ENCODE results near the gene LAMA4. TPM values are rescaled to one million over a fixed set of nuclear protein-coding genes. Genes with fewer than 3 reads are reported as not detected.

The LAMA4 gene
- polyA plus RNA-seq, 2 donors: 10.9 to 13.6 TPM

DNA sequence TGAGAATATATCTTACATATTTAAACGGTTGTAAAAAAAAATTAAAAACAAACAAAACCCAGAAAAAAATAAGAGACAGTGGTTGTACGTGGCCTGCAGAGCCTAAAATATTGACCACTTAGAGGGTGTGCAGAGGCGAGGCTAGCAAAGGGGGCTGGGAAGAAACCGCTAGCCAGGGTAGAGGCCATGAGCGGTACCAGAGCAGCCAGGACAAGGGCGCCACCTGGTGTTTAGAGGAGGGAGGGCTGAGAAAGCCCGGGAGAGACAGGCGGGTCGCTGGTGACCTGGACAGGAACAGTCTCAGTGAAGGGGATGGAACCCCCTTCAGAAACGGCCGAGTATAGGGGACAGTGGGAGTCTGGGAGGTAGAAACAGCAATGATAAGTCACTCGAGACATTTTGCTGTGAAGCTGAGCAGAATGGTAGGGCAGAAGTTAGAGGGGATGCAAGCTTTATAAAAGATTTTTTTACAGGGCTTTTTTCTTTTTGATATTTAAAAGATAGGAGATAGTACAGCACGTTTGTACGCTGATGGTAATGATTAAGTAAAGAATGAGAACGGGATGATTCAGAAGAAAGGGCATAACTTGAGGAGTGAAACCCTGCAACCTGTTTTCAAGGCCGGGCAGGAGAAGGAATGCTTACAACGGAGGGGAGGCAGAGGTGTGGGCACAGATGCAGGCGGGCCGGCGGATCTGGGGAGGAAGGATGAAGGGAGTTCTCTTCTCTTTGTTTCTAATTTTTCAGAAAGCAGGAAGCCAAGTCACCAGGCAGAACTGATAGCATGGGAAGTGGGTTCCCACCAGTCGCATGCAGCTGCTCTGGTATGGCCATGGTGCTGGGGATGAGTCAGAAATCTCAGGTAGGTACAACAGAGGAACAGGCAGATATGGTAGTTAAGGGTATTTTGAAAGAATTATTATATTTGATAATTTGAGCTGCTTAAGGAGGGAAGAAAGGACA, 90.8 kb downstream of the LAMA4 start:
- Histone ChIP-seq H3K9me3 (ENCODE audit: control insufficient read depth in 2 of 2, insufficient read depth in 1 of 2, low read depth in 1 of 2, low read length in 1 of 2) (no peaks in the 10 kb centered on the region), H3K36me3 (ENCODE audit: control insufficient read depth in 2 of 2, insufficient read depth in 2 of 2, low read length in 1 of 2) (no peaks in the 10 kb centered on the region), H3K4me3 (ENCODE audit: low read depth in 1 of 2, low read length in 2 of 2) (no peak overlapping the region), H3K27me3 (ENCODE audit: control insufficient read depth in 1 of 2, insufficient read depth in 2 of 2, low read length in 2 of 2) (no peaks in the 10 kb centered on the region), H3K4me1 (ENCODE audit: control insufficient read depth in 2 of 2, insufficient read depth in 2 of 2, low read length in 1 of 2) (no peaks in the 10 kb centered on the region), H3K27ac (ENCODE audit: low read depth in 2 of 2, low read length in 1 of 2) (no peak overlapping the region)
- 37 to 52% methylated on average over 21 of the region's 21 CpGs for WGBS, 2 donors

DNA sequence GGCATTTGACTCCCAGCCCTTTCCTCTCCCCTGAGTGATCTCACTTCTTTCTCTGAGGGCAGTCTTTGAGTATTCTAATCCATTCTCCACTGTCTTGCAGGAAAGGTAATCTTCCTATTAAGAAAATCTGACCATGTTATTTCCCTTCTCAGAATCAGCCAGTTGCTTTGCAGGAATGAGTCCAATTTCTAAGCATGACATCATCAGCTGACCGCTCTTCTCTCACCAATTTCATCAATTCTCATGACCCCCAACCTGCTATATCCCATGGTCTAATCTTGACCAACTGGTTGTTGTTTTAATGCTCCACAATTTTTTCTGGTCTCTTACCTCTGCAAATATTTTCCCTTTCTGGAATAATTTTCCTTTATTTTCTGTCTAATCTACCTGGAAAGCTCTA, 93.6 kb downstream of the LAMA4 start:
- no peaks in the 10 kb centered on the region for H3K36me3 ChIP-seq (ENCODE audit: control insufficient read depth in 2 of 2, insufficient read depth in 2 of 2, low read length in 1 of 2)

DNA sequence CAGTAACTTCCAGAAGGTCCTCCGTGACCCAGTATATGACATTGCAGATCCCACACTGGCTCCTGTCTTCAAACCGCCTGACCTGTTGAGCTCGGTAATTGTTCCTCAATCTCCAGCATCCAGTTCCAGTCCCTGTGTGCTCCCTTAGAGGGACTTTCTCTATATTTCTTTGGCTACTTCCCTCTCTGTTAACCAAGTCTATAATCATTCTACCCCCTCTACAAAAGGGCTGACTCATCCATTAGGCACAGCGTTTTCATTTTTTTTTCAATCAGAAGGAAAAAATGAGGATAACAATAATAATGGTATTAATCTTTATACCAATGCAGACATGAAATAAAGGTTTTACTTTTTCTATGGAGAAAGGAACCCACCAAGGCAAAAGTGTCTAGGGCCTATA, 97.7 kb downstream of the LAMA4 start:
- no peak overlapping the region for H3K4me3 ChIP-seq (ENCODE audit: low read depth in 1 of 2, low read length in 2 of 2)
- H3K4me1 ChIP-seq (ENCODE audit: control insufficient read depth in 2 of 2, insufficient read depth in 2 of 2, low read length in 1 of 2): no peaks in the 10 kb centered on the region
- no peaks in the 10 kb centered on the region for H3K9me3 ChIP-seq (ENCODE audit: control insufficient read depth in 2 of 2, insufficient read depth in 1 of 2, low read depth in 1 of 2, low read length in 1 of 2)
- no peaks in the 10 kb centered on the region for H3K36me3 ChIP-seq (ENCODE audit: control insufficient read depth in 2 of 2, insufficient read depth in 2 of 2, low read length in 1 of 2)
- no peaks in the 10 kb centered on the region for H3K27me3 ChIP-seq (ENCODE audit: control insufficient read depth in 1 of 2, insufficient read depth in 2 of 2, low read length in 2 of 2)
- H3K27ac ChIP-seq (ENCODE audit: low read depth in 2 of 2, low read length in 1 of 2): no peak overlapping the region
- WGBS, 2 donors: 81 to 86% methylated on average over 4 of the region's 4 CpGs

More for the DNA sequence above, 93.6 kb downstream of the LAMA4 start:
- no peaks in the 10 kb centered on the region for H3K9me3 ChIP-seq (ENCODE audit: control insufficient read depth in 2 of 2, insufficient read depth in 1 of 2, low read depth in 1 of 2, low read length in 1 of 2)
- H3K27me3 ChIP-seq (ENCODE audit: control insufficient read depth in 1 of 2, insufficient read depth in 2 of 2, low read length in 2 of 2): no peaks in the 10 kb centered on the region
- 89 to 94% methylated on average over 1 of the region's 1 CpG for WGBS, 2 donors
- H3K4me3 ChIP-seq (ENCODE audit: low read depth in 1 of 2, low read length in 2 of 2): no peak overlapping the region
- no peak overlapping the region for H3K27ac ChIP-seq (ENCODE audit: low read depth in 2 of 2, low read length in 1 of 2)
- H3K4me1 ChIP-seq (ENCODE audit: control insufficient read depth in 2 of 2, insufficient read depth in 2 of 2, low read length in 1 of 2): no peaks in the 10 kb centered on the region

DNA sequence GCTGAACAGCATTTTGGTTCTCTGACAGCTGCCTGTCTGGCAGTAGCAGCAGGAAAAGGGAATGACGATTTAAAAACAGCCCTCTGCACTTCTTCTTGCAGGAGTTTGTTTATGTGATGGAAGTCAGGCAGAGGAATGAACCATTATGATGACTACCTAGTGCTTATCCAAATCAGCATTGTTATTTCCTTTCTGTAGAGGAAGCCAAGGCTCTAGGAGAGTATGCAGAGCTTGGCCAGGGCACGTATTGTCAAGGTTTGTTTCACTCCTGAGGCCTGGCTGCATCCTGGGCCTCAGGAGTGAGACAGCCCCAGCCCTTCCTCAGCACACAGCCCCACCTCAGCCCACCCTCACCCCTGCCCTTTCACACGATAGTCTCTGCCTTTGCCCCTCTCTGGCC, 98.5 kb downstream of the LAMA4 start:
- Histone ChIP-seq H3K27ac (ENCODE audit: low read depth in 2 of 2, low read length in 1 of 2) (peak overlapping the region; percentile 0 to 7), H3K4me3 (ENCODE audit: low read depth in 1 of 2, low read length in 2 of 2) (no peak overlapping the region), H3K36me3 (ENCODE audit: control insufficient read depth in 2 of 2, insufficient read depth in 2 of 2, low read length in 1 of 2) (no peaks in the 10 kb centered on the region), H3K4me1 (ENCODE audit: control insufficient read depth in 2 of 2, insufficient read depth in 2 of 2, low read length in 1 of 2) (no peaks in the 10 kb centered on the region), H3K27me3 (ENCODE audit: control insufficient read depth in 1 of 2, insufficient read depth in 2 of 2, low read length in 2 of 2) (no peaks in the 10 kb centered on the region), H3K9me3 (ENCODE audit: control insufficient read depth in 2 of 2, insufficient read depth in 1 of 2, low read depth in 1 of 2, low read length in 1 of 2) (no peaks in the 10 kb centered on the region)
- 53 to 56% methylated on average over 3 of the region's 3 CpGs for WGBS, 2 donors

DNA sequence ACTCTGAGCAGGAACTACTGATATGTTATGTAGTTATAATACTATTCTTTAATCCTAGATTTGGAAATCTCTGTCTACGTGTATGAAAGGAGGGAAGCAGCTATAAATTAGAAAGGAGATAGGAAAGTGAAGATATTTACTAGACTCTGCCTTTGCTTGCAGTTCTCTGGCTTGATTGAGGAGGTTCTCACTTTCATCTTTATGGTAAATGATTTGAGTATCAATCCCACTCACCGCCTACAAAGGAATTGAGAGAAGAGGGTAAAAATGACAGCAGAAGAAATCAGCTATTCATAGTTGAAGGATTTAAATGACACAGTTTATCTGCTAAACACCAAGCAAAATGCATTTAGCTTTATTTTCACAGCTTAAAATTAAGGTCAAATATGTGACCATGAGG, 99.7 kb downstream of the LAMA4 start:
- Histone ChIP-seq H3K9me3 (ENCODE audit: control insufficient read depth in 2 of 2, insufficient read depth in 1 of 2, low read depth in 1 of 2, low read length in 1 of 2) (no peaks in the 10 kb centered on the region), H3K27ac (ENCODE audit: low read depth in 2 of 2, low read length in 1 of 2) (no peak overlapping the region), H3K4me1 (ENCODE audit: control insufficient read depth in 2 of 2, insufficient read depth in 2 of 2, low read length in 1 of 2) (no peaks in the 10 kb centered on the region), H3K36me3 (ENCODE audit: control insufficient read depth in 2 of 2, insufficient read depth in 2 of 2, low read length in 1 of 2) (no peaks in the 10 kb centered on the region), H3K4me3 (ENCODE audit: low read depth in 1 of 2, low read length in 2 of 2) (no peak overlapping the region), H3K27me3 (ENCODE audit: control insufficient read depth in 1 of 2, insufficient read depth in 2 of 2, low read length in 2 of 2) (no peaks in the 10 kb centered on the region)
- WGBS, 2 donors: 85 to 87% methylated on average over 2 of the region's 2 CpGs

DNA sequence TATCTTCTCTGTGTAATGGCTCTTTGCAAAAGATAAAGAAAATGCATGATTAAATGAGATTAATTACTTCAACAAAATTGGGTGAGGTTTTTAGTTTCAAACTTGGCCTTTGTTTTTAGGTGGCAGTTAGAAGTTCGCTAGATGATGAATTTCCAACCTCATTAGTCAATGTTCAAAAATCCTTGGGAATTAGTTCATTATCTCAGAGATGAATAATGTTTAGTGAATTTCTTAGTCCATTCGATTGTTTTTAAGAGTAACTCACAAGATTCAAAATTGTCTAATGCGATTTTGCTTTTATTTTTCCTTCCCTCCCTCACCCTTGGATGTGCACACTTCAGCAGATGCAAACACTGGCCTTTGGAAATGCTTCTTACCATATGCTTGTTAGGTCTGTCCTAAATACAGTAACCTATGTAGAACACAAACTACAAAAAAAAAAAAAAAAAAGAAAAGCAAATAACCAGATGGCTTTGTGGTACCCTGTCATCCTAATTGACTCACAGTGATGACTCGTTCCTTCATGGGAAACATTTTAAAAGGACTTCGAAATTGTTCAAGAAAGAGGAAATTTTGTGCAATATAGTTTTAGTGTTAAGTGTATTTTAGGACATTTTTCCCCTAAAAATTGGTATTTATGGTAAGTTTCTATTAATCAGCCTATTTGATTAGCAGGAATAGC, 100.3 kb downstream of the LAMA4 start:
- no peaks in the 10 kb centered on the region for H3K9me3 ChIP-seq (ENCODE audit: control insufficient read depth in 2 of 2, insufficient read depth in 1 of 2, low read depth in 1 of 2, low read length in 1 of 2)
- H3K4me1 ChIP-seq (ENCODE audit: control insufficient read depth in 2 of 2, insufficient read depth in 2 of 2, low read length in 1 of 2): no peaks in the 10 kb centered on the region
- H3K27me3 ChIP-seq (ENCODE audit: control insufficient read depth in 1 of 2, insufficient read depth in 2 of 2, low read length in 2 of 2): no peaks in the 10 kb centered on the region
- no peak overlapping the region for H3K4me3 ChIP-seq (ENCODE audit: low read depth in 1 of 2, low read length in 2 of 2)
- 56 to 57% methylated on average over 5 of the region's 5 CpGs for WGBS, 2 donors
- H3K27ac ChIP-seq (ENCODE audit: low read depth in 2 of 2, low read length in 1 of 2): no peak overlapping the region
- H3K36me3 ChIP-seq (ENCODE audit: control insufficient read depth in 2 of 2, insufficient read depth in 2 of 2, low read length in 1 of 2): no peaks in the 10 kb centered on the region

DNA sequence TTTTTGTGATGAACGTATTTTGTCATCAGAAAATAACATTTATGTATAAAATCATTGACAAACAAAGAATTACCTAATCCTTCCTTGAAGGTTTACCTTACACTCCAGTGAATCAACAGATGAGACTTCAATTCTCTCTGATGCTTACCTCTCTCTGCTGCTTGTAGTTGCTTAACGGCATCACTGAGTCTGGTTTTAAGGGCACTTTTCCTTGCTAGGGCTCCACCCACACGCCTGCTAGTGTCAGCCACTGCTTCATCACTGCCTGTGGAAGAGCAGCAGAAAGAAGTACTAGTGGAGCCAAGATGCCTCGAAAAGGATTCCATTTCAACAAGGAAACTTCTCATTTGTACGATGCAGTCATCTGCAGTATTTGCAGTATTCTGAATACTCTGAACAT, 104.0 kb downstream of the LAMA4 start:
- no peaks in the 10 kb centered on the region for H3K4me1 ChIP-seq (ENCODE audit: control insufficient read depth in 2 of 2, insufficient read depth in 2 of 2, low read length in 1 of 2)
- WGBS, 2 donors: 52 to 62% methylated on average over 5 of the region's 5 CpGs
- H3K9me3 ChIP-seq (ENCODE audit: control insufficient read depth in 2 of 2, insufficient read depth in 1 of 2, low read depth in 1 of 2, low read length in 1 of 2): no peaks in the 10 kb centered on the region
- H3K4me3 ChIP-seq (ENCODE audit: low read depth in 1 of 2, low read length in 2 of 2): no peak overlapping the region
- no peaks in the 10 kb centered on the region for H3K27me3 ChIP-seq (ENCODE audit: control insufficient read depth in 1 of 2, insufficient read depth in 2 of 2, low read length in 2 of 2)
- H3K27ac ChIP-seq (ENCODE audit: low read depth in 2 of 2, low read length in 1 of 2): peak overlapping the region in 1 of 2 donors; percentile 52
- H3K36me3 ChIP-seq (ENCODE audit: control insufficient read depth in 2 of 2, insufficient read depth in 2 of 2, low read length in 1 of 2): no peaks in the 10 kb centered on the region

DNA sequence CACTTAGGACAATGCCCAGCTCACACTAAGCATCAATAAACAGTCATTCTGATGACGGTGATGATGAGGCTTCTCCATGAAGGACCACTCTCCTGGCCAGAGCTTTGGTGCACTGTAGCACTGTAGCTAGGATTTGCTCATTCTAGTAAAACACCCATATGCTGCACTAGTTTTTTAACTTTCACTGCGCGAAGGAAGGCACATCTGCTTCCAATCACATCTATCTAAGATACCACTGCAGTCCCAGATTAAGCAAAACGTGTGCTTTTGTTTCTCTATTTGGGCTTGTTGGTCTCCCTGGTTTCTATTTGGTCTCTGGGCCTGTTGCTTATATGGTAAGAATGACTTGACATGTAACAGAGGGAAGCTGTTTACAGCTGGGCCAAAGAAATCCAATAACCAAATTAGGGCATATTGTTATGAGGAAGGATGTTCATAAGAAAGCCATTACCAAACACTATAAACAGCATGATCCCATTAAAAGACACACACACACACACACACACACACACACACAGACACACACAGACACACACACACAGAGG, 104.6 kb downstream of the LAMA4 start:
- Histone ChIP-seq H3K4me3 (ENCODE audit: low read depth in 1 of 2, low read length in 2 of 2) (no peak overlapping the region), H3K36me3 (ENCODE audit: control insufficient read depth in 2 of 2, insufficient read depth in 2 of 2, low read length in 1 of 2) (no peaks in the 10 kb centered on the region), H3K27me3 (ENCODE audit: control insufficient read depth in 1 of 2, insufficient read depth in 2 of 2, low read length in 2 of 2) (no peaks in the 10 kb centered on the region), H3K9me3 (ENCODE audit: control insufficient read depth in 2 of 2, insufficient read depth in 1 of 2, low read depth in 1 of 2, low read length in 1 of 2) (peaks cover 0 to 3% of the 10 kb centered on the region in 2 donors), H3K27ac (ENCODE audit: low read depth in 2 of 2, low read length in 1 of 2) (peak overlapping the region; percentile 49 to 50), H3K4me1 (ENCODE audit: control insufficient read depth in 2 of 2, insufficient read depth in 2 of 2, low read length in 1 of 2) (no peaks in the 10 kb centered on the region)
- 66 to 71% methylated on average over 4 of the region's 4 CpGs for WGBS, 2 donors

DNA sequence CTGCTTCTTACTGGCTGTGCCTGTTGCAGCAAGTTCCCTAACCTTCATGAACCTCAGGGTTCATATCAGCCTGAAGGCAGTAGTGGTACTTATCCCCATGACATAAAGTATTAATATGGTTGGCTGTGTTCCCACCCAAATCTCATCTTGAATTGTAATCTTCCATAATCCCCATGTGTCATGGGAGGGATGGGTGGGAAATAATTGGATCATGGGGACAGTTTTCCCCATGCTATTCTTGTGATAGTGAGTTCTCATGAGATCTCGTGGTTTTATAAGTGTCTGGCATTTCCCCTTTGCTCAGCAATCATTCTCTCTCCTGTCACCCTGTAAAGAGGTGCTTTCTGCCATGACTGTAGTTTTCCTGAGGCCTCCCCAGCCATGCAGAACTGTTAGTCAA, 105.1 kb downstream of the LAMA4 start:
- Histone ChIP-seq H3K36me3 (ENCODE audit: control insufficient read depth in 2 of 2, insufficient read depth in 2 of 2, low read length in 1 of 2) (no peaks in the 10 kb centered on the region), H3K9me3 (ENCODE audit: control insufficient read depth in 2 of 2, insufficient read depth in 1 of 2, low read depth in 1 of 2, low read length in 1 of 2) (peaks cover 0 to 3% of the 10 kb centered on the region in 2 donors), H3K4me3 (ENCODE audit: low read depth in 1 of 2, low read length in 2 of 2) (no peak overlapping the region), H3K27me3 (ENCODE audit: control insufficient read depth in 1 of 2, insufficient read depth in 2 of 2, low read length in 2 of 2) (no peaks in the 10 kb centered on the region), H3K27ac (ENCODE audit: low read depth in 2 of 2, low read length in 1 of 2) (peak overlapping the region; percentile 49 to 50), H3K4me1 (ENCODE audit: control insufficient read depth in 2 of 2, insufficient read depth in 2 of 2, low read length in 1 of 2) (no peaks in the 10 kb centered on the region)
- WGBS, 2 donors: 28 to 40% methylated on average over 1 of the region's 1 CpG

Measured in esophagus (tissue), 2 donors.